Esophagus squamous epithelium (tissue), 4 donors: ENCODE results near the gene TEX29.

Experiments
- CTCF ChIP-seq, 6 experiments: fragments of 450-650 bp in 4 of 6; fragments of 200-600 bp in 2 of 6; sonication (generic) in 2 of 6; IDR thresholded peaks; one replicate each; pipeline ENCODE4 v1.5.1; 2016 to 2019; ENCODE audit warnings: antibody characterized with exemption in 6 of 6, mild to moderate bottlenecking in 4 of 6, moderate library complexity in 4 of 6
- POLR2A ChIP-seq, 4 donors: fragments of 450-650 bp; IDR thresholded peaks; one replicate each; pipeline ENCODE4 v1.6.1; 2017; ENCODE audit warnings: antibody characterized with exemption in 4 of 4, mild to moderate bottlenecking in 4 of 4, moderate library complexity in 3 of 4

GRCh38 chr13:111275995-111276618 lies 44.3 kb upstream of the TEX29 start:
- TF ChIP-seq POLR2A (IDR thresholded peaks at IDR 0.05) (no peak), CTCF (IDR thresholded peaks at IDR 0.05) (no peak)
